Endodermal cell (in vitro differentiated cells): Measurements from ENCODE around the gene DCC. TPM values are rescaled to one million over a fixed set of nuclear protein-coding genes. Genes with fewer than 3 reads are reported as not detected.
A peak's percentile ranks its signal among the peaks of the same experiment; 100 is the strongest.

Experiments used
- DNase-seq: peaks from one replicate; pipeline ENCODE4 v3.0.0-alpha.2; 2017
- H3K27ac ChIP-seq: 2 replicates; pipeline ENCODE4 v1.5.1; 2013; ENCODE audit warnings: mild to moderate bottlenecking, low read depth, low read length, moderate library complexity
- H3K27me3 ChIP-seq: 2 replicates; pipeline ENCODE4 v1.6.1; 2013; ENCODE audit warnings: mild to moderate bottlenecking, low read length, moderate library complexity; ENCODE audit not compliant: insufficient read depth, control insufficient read depth, poor library complexity, severe bottlenecking
- H3K36me3 ChIP-seq: 2 replicates; pipeline ENCODE4 v1.7.0; 2013; ENCODE audit warnings: mild to moderate bottlenecking, low read length, moderate library complexity; ENCODE audit not compliant: control insufficient read depth, insufficient read depth
- H3K4me1 ChIP-seq: one replicate; pipeline ENCODE4 v1.7.0; 2013; ENCODE audit warnings: low read length; ENCODE audit not compliant: control insufficient read depth, insufficient read depth
- H3K4me3 ChIP-seq: 2 replicates; pipeline ENCODE4 v1.5.1; 2013; ENCODE audit warnings: mild to moderate bottlenecking, low read length, moderate library complexity
- H3K9ac ChIP-seq: 2 replicates; pipeline ENCODE4 v1.6.1; 2013; ENCODE audit warnings: mild to moderate bottlenecking, low read length, moderate library complexity; ENCODE audit not compliant: poor library complexity, severe bottlenecking; ENCODE audit errors: extremely low read depth
- H3K9me3 ChIP-seq: 2 replicates; pipeline ENCODE4 v1.6.1; 2013; ENCODE audit warnings: mild to moderate bottlenecking, low read length, moderate library complexity; ENCODE audit not compliant: control insufficient read depth
- H3K27ac Mint-ChIP-seq: 2 replicates; pipeline ENCODE4 v1.8.0; 2020; ENCODE audit warnings: mixed read lengths
- H3K27me3 Mint-ChIP-seq: 2 replicates; pipeline ENCODE4 v1.8.0; 2021; ENCODE audit warnings: mild to moderate bottlenecking, mixed read lengths; ENCODE audit not compliant: insufficient read depth
- H3K36me3 Mint-ChIP-seq: 2 replicates; pipeline ENCODE4 v1.8.0; 2020; ENCODE audit warnings: low read depth, mixed read lengths
- H3K4me1 Mint-ChIP-seq: 2 replicates; pipeline ENCODE4 v1.8.0; 2020; ENCODE audit warnings: mixed read lengths
- H3K4me3 Mint-ChIP-seq: 2 replicates; pipeline ENCODE4 v1.8.0; 2020; ENCODE audit warnings: mild to moderate bottlenecking, moderate library complexity, mixed read lengths
- H3K9me3 Mint-ChIP-seq: 2 replicates; pipeline ENCODE4 v1.8.0; 2020; ENCODE audit warnings: mild to moderate bottlenecking, mixed read lengths
- WGBS, 2 experiments: methylation state at CpG; one replicate each; pipeline versions ENCODE4 v1.1.5 to v1.1.7; 2013; ENCODE audit warnings: missing lambda C conversion rate in 2 of 2, mixed read lengths in 1 of 2; ENCODE audit not compliant: insufficient coverage in 1 of 2, insufficient read length in 1 of 2; 5-methylcytosine and 5-hydroxymethylcytosine counted together
- total RNA-seq, 2 donors: library from RNA; stranded (reverse); fragmentation: NEBNext Ultra II Directional in 1 of 2; extraction: Animal tissue kit (Norgen Biotek cat#: 25700) in 1 of 2; gene quantifications; 2 replicates in 1 of 2; 3 replicates in 1 of 2; pipeline ENCODE4 v1.2.1, GENCODE V29; 2021
- TF ChIP-seq, protein P1 (sequence below): fragments of 200-600 bp; sonication (generic); conservative IDR thresholded peaks from 2 replicates; pipeline ENCODE4 v1.5.0; 2021; ENCODE audit warnings: antibody characterized with exemption, mild to moderate bottlenecking

Gene DCC
- total RNA-seq, 2 donors from 2014 or later, result 0.77 to 0.97 TPM

DNA sequence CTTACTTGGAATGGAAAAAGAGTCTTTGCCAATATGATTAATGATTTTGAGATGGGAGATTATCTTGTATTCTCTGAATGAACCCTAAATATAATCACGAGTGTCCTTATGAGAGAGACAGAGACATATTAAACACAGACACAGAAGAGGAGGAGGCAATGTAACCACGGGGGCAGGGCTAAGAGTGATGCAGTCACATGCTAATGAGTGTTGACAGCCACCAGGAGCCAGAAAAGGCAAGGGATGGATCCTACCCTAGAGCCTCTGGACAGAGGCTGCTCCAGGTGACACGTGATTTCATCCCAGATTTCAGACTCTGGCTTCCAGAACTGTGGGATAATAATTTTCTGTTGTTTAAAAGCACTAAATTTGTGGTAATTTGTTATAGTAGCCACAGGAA lies 1204.9 kb downstream of the DCC start:
- H3K9ac ChIP-seq, result no peak overlapping the region
- no peak overlapping the region for H3K27ac Mint-ChIP-seq
- H3K4me3 ChIP-seq, result no peak overlapping the region
- H3K27ac ChIP-seq, result no peak overlapping the region
- H3K27me3 ChIP-seq, result no peaks in the 10 kb centered on the region
- no peaks in the 10 kb centered on the region for H3K4me1 ChIP-seq
- no peaks in the 10 kb centered on the region for H3K36me3 Mint-ChIP-seq
- H3K27me3 Mint-ChIP-seq, result no peaks in the 10 kb centered on the region
- TF ChIP-seq, protein P1, sequence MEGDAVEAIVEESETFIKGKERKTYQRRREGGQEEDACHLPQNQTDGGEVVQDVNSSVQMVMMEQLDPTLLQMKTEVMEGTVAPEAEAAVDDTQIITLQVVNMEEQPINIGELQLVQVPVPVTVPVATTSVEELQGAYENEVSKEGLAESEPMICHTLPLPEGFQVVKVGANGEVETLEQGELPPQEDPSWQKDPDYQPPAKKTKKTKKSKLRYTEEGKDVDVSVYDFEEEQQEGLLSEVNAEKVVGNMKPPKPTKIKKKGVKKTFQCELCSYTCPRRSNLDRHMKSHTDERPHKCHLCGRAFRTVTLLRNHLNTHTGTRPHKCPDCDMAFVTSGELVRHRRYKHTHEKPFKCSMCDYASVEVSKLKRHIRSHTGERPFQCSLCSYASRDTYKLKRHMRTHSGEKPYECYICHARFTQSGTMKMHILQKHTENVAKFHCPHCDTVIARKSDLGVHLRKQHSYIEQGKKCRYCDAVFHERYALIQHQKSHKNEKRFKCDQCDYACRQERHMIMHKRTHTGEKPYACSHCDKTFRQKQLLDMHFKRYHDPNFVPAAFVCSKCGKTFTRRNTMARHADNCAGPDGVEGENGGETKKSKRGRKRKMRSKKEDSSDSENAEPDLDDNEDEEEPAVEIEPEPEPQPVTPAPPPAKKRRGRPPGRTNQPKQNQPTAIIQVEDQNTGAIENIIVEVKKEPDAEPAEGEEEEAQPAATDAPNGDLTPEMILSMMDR, result no peak
- H3K9me3 ChIP-seq, result no peaks in the 10 kb centered on the region
- peaks cover 2% of the 10 kb centered on the region for H3K9me3 Mint-ChIP-seq
- H3K4me1 Mint-ChIP-seq, result peaks cover 2% of the 10 kb centered on the region
- DNase-seq, result no peak
- H3K36me3 ChIP-seq, result no peaks in the 10 kb centered on the region
- H3K4me3 Mint-ChIP-seq, result no peak overlapping the region
- WGBS, 2 experiments, result 84 to 96% methylated on average over 2 to 3 of the region's 3 CpGs

DNA sequence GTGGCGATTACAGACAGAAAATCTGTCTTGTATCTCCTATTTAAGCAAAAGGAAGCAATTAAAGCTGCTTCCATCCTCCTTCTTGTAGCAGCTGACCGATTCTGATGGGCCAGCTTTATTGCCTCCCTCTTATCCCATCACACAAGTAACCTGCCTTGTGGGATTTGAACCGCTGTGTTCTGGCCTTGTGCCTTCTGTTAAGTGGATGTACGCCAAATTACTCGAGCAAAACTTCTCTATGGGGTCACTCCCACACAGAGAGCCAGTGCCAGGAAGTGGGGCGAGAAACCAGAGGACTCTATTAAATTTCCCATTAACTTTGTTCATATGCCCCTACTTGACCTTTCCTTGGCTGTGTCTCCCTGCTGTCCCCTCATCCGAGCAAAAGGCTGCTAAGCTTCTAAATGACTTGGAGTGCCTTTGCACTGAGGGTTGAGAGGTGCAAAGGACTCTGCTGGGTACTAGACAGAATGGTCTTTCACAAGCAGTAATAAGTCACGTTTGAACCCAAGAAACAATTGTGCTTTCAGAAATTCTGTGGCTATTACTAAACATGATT lies 1212.0 kb downstream of the DCC start:
- H3K27me3 ChIP-seq, result no peaks in the 10 kb centered on the region
- no peak overlapping the region for H3K9ac ChIP-seq
- H3K27me3 Mint-ChIP-seq, result no peaks in the 10 kb centered on the region
- no peaks in the 10 kb centered on the region for H3K4me1 ChIP-seq
- TF ChIP-seq, protein P1, result no peak
- H3K4me3 Mint-ChIP-seq, result no peak overlapping the region
- no peak overlapping the region for H3K27ac ChIP-seq
- H3K36me3 Mint-ChIP-seq, result no peaks in the 10 kb centered on the region
- peaks cover 7% of the 10 kb centered on the region for H3K9me3 Mint-ChIP-seq
- no peak overlapping the region for H3K4me3 ChIP-seq
- H3K4me1 Mint-ChIP-seq, result peaks cover 2% of the 10 kb centered on the region
- H3K27ac Mint-ChIP-seq, result no peak overlapping the region
- no peaks in the 10 kb centered on the region for H3K36me3 ChIP-seq
- WGBS, 2 experiments, result 94 to 96% methylated on average over 4 to 8 of the region's 8 CpGs
- no peak for DNase-seq
- no peaks in the 10 kb centered on the region for H3K9me3 ChIP-seq

DNA sequence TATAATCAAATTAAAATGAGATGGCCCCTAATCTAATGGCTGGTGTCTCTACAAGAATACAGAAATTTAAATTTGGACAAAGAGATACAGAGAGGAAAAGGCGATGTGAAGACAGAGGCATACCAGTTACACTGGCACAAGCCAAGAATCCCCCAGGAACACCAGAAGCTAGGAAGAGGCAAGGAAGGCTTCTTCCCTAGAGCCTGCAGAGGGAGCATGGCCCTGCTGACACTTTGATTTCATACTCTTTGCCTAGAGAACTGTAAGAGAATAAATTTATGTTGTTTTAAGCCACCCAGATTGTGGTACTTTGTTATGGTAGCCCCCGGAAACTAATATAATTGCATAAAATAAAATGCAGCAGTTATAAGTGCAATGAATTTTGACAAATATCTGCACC lies 1213.0 kb downstream of the DCC start:
- Histone ChIP-seq H3K9ac (no peak overlapping the region), H3K36me3 (no peaks in the 10 kb centered on the region), H3K9me3 (no peaks in the 10 kb centered on the region), H3K4me3 (no peak overlapping the region), H3K27me3 (no peaks in the 10 kb centered on the region), H3K4me1 (no peaks in the 10 kb centered on the region), H3K27ac (no peak overlapping the region)
- 79 to 100% methylated on average over 1 of the region's 2 CpGs for WGBS, 2 experiments
- H3K9me3 Mint-ChIP-seq, result peaks cover 7% of the 10 kb centered on the region
- TF ChIP-seq, protein P1, result peak; percentile 58
- H3K36me3 Mint-ChIP-seq, result no peaks in the 10 kb centered on the region
- H3K4me3 Mint-ChIP-seq, result no peak overlapping the region
- no peaks in the 10 kb centered on the region for H3K27me3 Mint-ChIP-seq
- no peak overlapping the region for H3K27ac Mint-ChIP-seq
- no peaks in the 10 kb centered on the region for H3K4me1 Mint-ChIP-seq
- DNase-seq, result no peak
